ENCODE results near the gene GPC6. TPM values are rescaled to one million over a fixed set of nuclear protein-coding genes. Genes with fewer than 3 reads are reported as not detected.

The GPC6 gene
- total RNA-seq, 1 donor from 2014 or later = 16.1 TPM

DNA sequence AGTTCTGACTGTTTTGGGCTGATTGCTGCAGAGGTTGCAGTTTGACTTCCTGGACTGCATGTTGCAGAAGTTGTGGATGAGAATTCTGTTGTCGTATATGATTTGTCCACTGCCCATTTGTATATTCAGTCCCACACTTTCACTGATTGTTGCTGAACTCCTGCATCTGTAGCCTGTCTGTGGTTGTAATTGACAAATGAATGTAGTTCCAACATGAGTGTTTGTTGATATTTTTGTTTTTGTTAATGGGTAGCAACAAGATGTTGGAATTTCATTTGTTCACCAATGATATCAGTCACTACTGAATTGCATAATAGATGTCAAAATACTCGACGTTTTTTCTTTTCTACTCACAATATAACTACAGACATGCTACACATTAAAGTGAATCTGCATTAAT, 719.0 kb downstream of the GPC6 start:
- TF ChIP-seq, protein P1, sequence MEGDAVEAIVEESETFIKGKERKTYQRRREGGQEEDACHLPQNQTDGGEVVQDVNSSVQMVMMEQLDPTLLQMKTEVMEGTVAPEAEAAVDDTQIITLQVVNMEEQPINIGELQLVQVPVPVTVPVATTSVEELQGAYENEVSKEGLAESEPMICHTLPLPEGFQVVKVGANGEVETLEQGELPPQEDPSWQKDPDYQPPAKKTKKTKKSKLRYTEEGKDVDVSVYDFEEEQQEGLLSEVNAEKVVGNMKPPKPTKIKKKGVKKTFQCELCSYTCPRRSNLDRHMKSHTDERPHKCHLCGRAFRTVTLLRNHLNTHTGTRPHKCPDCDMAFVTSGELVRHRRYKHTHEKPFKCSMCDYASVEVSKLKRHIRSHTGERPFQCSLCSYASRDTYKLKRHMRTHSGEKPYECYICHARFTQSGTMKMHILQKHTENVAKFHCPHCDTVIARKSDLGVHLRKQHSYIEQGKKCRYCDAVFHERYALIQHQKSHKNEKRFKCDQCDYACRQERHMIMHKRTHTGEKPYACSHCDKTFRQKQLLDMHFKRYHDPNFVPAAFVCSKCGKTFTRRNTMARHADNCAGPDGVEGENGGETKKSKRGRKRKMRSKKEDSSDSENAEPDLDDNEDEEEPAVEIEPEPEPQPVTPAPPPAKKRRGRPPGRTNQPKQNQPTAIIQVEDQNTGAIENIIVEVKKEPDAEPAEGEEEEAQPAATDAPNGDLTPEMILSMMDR (IDR thresholded peaks at IDR 0.05; ENCODE audit: unreplicated experiment) = no peak
- Mint-ChIP-seq H3K27me3 (ENCODE audit: unreplicated experiment) (no peaks in the 10 kb centered on the region), H3K4me3 (ENCODE audit: unreplicated experiment) (no peak overlapping the region), H3K36me3 (ENCODE audit: low read depth, unreplicated experiment) (no peaks in the 10 kb centered on the region), H3K4me1 (ENCODE audit: unreplicated experiment) (no peaks in the 10 kb centered on the region), H3K27ac (ENCODE audit: unreplicated experiment) (no peak overlapping the region), H3K9me3 (ENCODE audit: unreplicated experiment) (no peaks in the 10 kb centered on the region)
- no peak for DNase-seq (ENCODE audit: low spot score)

DNA sequence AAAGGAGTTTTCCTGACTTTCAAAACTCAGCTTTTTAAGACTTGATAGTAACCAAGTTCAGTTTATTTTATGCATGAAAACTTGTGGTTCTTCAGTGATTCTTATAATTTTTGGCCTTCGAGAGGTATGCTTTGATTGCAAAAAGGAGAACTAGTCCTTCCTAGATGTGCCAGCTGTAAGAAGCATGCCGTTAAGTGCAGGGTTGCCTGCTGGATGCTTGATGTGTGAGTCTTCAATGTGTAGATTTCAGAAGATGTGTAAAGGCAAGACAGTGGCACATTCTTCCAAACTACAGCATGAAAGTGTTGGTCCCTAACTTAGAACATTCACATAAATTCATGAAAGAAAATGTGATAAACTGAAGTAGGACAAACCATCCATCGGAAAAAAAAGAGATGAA, 720.4 kb downstream of the GPC6 start:
- H3K4me1 Mint-ChIP-seq (ENCODE audit: unreplicated experiment) = peaks cover 9% of the 10 kb centered on the region
- no peak overlapping the region for H3K4me3 Mint-ChIP-seq (ENCODE audit: unreplicated experiment)
- H3K27me3 Mint-ChIP-seq (ENCODE audit: unreplicated experiment) = no peaks in the 10 kb centered on the region
- no peaks in the 10 kb centered on the region for H3K9me3 Mint-ChIP-seq (ENCODE audit: unreplicated experiment)
- no peak for DNase-seq (ENCODE audit: low spot score)
- H3K27ac Mint-ChIP-seq (ENCODE audit: unreplicated experiment) = no peak overlapping the region
- no peaks in the 10 kb centered on the region for H3K36me3 Mint-ChIP-seq (ENCODE audit: low read depth, unreplicated experiment)
- TF ChIP-seq, protein P1 (IDR thresholded peaks at IDR 0.05; ENCODE audit: unreplicated experiment) = no peak

DNA sequence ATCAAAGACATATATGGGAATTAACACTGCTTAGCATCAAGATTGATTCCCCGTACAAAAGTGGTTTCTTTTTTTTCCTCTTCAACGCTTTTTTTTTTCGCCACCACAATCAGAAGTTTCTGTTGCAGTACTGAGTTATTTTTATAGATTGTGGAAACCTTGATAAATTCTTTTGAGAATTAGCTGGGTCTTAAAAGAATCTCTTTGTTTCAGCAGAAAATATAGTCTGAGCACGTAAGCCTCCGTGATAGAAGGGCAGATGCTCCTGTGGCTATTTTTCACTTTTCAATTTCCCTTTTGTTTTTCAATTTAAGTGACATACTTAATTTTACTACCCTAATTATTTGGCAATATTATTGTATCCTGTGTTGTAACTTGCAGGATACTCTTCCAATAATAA, 721.0 kb downstream of the GPC6 start:
- Mint-ChIP-seq H3K9me3 (ENCODE audit: unreplicated experiment) (no peaks in the 10 kb centered on the region), H3K27me3 (ENCODE audit: unreplicated experiment) (no peaks in the 10 kb centered on the region), H3K36me3 (ENCODE audit: low read depth, unreplicated experiment) (no peaks in the 10 kb centered on the region), H3K4me3 (ENCODE audit: unreplicated experiment) (no peak overlapping the region), H3K4me1 (ENCODE audit: unreplicated experiment) (peaks cover 11% of the 10 kb centered on the region), H3K27ac (ENCODE audit: unreplicated experiment) (no peak overlapping the region)
- no peak for DNase-seq (ENCODE audit: low spot score)
- TF ChIP-seq, protein P1 (IDR thresholded peaks at IDR 0.05; ENCODE audit: unreplicated experiment) = no peak

DNA sequence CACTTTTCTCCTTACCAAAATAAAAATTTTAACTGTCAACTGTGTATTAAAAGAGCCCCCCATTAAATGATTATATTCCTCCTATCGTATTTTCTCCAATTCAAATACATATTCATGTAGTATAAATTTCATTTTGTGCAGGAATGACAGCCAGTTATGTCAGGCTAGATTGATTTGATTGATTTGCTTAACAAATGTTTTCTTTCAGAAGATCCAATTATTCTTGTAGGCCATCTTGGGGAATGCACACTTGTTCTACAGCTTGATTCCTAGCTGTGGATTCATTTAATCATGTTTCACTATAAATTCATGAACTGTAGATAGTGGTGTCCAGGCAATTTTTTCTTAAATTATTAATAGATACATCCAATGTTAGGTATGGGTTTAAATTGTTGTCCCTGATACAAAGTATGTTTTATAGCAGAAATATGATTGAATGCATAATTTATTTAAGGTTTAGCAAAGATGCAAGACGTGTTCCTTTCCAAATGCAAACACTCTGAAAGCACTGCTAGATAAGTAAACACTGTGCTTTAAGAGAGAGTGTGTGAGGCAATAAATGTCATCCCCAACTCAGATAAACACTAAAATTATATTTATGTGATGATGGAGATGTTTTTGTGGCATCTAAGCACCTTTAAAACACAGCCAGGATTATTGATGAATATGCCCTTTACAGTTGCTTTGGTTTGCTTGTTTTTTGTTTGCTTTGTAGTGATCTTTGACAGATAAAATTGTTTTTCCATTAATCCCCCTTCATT, 721.7 kb downstream of the GPC6 start:
- peaks cover 11% of the 10 kb centered on the region for H3K4me1 Mint-ChIP-seq (ENCODE audit: unreplicated experiment)
- H3K27ac Mint-ChIP-seq (ENCODE audit: unreplicated experiment) = no peak overlapping the region
- H3K36me3 Mint-ChIP-seq (ENCODE audit: low read depth, unreplicated experiment) = no peaks in the 10 kb centered on the region
- no peak overlapping the region for H3K4me3 Mint-ChIP-seq (ENCODE audit: unreplicated experiment)
- TF ChIP-seq, protein P1 (IDR thresholded peaks at IDR 0.05; ENCODE audit: unreplicated experiment) = no peak
- no peaks in the 10 kb centered on the region for H3K9me3 Mint-ChIP-seq (ENCODE audit: unreplicated experiment)
- no peak for DNase-seq (ENCODE audit: low spot score)
- no peaks in the 10 kb centered on the region for H3K27me3 Mint-ChIP-seq (ENCODE audit: unreplicated experiment)

DNA sequence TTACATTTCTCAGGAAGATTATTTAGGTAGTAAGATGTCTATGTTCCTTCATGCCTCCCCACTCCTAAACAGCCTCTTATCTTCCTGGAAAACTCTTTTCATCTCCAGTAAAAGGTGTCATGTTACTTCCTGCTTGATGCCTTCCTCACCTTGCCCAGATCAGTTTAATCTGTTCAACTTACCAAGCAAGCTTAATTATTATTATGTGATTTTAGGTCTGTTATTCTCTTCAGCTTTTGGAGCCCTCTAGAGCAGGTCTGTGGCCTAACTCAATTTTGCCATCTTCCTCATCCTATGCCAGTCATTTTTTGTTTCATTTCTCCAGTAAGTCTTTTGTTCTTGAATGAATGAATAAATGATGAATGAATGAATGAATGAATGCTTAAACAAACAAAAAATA, 724.5 kb downstream of the GPC6 start:
- no peaks in the 10 kb centered on the region for H3K36me3 Mint-ChIP-seq (ENCODE audit: low read depth, unreplicated experiment)
- H3K9me3 Mint-ChIP-seq (ENCODE audit: unreplicated experiment) = no peaks in the 10 kb centered on the region
- no peak for DNase-seq (ENCODE audit: low spot score)
- H3K4me1 Mint-ChIP-seq (ENCODE audit: unreplicated experiment) = peaks cover 11% of the 10 kb centered on the region
- H3K27me3 Mint-ChIP-seq (ENCODE audit: unreplicated experiment) = no peaks in the 10 kb centered on the region
- H3K27ac Mint-ChIP-seq (ENCODE audit: unreplicated experiment) = no peak overlapping the region
- H3K4me3 Mint-ChIP-seq (ENCODE audit: unreplicated experiment) = no peak overlapping the region
- TF ChIP-seq, protein P1 (IDR thresholded peaks at IDR 0.05; ENCODE audit: unreplicated experiment) = no peak

All from endothelial cell (in vitro differentiated cells).